GM21367 (cell line): Measurements from ENCODE around the gene PPT1.

Experiments used
- ATAC-seq: cut with Tn5 transposase; IDR thresholded peaks from one replicate; pipeline ENCODE4 v1.9.1; 2021; ENCODE audit not compliant: unreplicated experiment

Gene PPT1

DNA sequence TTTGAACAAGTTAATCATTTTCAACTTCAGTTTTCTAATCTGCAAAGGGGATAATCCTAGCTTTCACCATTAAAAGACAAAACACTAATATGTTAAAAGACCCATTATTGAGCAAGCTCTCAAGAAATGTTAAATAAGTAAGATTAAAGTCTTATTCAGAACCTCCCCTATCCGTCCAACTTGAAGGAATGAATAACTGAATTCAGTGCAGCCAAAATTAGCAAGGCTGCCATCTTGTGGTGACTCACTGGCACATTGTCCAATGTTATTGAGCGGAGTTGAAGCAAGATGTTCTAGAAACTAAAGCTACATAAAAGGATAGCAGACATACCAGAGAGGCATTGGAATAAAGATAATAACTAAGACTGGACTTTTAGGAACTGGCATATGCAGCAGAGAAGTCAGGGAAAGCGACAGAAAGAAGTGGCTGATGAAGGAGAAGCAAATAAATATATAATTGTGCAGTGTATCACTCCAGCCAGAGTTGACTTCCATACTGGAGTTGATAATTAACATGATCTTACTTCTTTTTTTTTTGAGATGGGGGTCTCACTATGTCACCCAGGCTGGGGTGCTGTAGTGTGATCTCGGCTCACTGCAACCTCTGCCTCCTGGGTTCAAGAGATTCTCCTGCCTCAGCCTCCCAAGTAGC is 64.7 kb downstream of the PPT1 start:
- ATAC-seq = no peak

GRCh38 chr1:40030528-40031135 is 66.4 kb downstream of the PPT1 start:
- ATAC-seq = no peak

DNA sequence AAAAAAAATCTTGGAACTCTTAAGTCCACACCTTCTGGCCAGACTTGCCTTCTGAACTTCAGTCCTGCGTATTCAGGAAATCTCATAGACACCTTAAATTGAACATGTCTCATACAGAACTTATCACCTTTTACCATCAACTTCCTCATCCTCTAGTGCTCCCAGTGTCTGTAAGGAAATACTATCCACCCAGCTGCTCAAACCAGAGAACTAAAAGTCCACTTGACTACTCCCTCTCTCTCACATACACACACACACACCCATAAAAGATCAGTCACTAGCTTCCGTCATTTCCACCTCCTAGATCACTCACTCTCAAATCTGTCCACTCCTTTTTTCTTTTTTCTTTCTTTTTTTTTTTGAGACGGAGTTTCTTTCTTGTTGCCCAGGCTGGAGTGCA is 67.4 kb downstream of the PPT1 start:
- no peak for ATAC-seq

DNA sequence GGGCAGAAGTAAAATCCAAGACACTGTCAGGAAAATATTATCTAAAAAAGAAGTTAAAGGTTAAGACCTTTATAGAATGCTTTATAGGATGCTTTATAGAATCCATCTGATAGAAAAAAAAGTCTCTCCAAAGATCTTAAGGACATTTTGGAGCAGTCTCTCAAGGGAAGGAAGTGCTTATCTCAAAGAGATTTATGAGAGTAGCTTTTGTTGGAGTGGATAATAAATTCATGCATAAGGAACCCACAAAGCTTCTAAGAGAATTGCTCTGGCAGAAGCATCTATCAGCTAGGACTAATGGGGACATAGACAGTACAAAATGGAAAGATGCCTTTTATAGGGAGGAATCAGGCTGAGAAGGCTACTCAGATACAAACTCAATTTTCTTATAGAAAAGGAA is 69.4 kb downstream of the PPT1 start:
- ATAC-seq = no peak

GRCh38 chr1:40024671-40025070 is 72.4 kb downstream of the PPT1 start:
- no peak for ATAC-seq

- ATAC-seq = no peak
Observed at GRCh38 chr1:40023379-40023944, 73.6 kb downstream of the PPT1 start.
